Stimulated activated CD4-positive, alpha-beta T cell treated with anti-CD3 and anti-CD28 coated beads, Interleukin-2, amount 100 ng/mL, for 24 hours (primary cell): ENCODE results near the gene METTL25B.

Experiments used
- DNase-seq, 2 donors: peaks; one replicate each; pipeline ENCODE4 v3.0.0-alpha.2; 2020

The METTL25B gene

DNA sequence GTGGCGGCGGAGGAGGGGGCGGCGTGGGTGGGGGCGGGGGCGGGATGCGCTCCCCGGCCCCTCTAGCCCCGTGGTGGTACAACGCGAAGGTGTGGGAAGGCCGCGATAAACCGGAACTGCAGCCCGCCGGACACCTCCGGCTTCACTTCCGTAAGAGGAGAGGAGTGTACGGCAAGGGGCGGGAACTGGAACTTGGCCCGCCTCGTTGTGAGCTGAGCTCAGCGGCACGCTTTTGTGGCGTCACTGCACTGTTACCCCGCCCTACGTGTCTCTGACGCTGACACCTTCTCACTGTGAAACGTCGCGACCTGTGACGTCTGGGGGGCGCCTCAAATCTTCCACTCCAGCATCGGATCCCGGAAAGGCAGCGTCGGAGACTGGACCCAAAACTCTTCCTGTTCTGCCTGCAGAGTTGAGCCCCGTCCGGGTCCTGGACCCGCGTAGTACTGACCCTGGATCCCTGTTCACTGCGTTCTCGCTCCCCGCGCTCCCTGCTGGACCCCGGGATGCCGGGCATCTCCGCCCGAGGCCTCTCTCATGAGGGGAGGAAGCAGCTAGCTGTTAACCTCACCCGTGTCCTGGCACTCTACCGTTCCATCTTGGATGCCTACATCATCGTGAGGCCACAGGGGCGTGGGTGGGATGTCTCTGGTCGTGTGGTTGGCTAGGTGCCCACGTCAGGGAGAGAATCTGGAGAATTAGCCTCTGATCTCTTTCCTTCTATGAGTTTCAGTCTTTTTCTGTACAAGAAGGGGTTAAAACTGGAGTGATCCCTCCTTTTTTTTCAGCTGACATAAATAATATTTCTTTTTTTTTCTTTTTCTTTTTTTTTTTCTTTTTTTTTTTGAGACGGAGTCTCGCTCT is 562 bp downstream of the METTL25B start, which contains the start of gene ISG20L2:
TSS of gene ISG20L2 (minus strand) at position 168 of the 864 bp plus-strand sequence. CDS start 1,114 bp downstream, outside the sequence.
- peak; percentile 93 to 96 for DNase-seq

GRCh38 chr1:156733989-156734584 is 5.8 kb downstream of the METTL25B start:
- no peak for DNase-seq

GRCh38 chr1:156738407-156738806 is 10.1 kb downstream of the METTL25B start:
- no peak for DNase-seq

- DNase-seq, result no peak
Observed at GRCh38 chr1:156738916-156739315, 10.6 kb downstream of the METTL25B start.

DNA sequence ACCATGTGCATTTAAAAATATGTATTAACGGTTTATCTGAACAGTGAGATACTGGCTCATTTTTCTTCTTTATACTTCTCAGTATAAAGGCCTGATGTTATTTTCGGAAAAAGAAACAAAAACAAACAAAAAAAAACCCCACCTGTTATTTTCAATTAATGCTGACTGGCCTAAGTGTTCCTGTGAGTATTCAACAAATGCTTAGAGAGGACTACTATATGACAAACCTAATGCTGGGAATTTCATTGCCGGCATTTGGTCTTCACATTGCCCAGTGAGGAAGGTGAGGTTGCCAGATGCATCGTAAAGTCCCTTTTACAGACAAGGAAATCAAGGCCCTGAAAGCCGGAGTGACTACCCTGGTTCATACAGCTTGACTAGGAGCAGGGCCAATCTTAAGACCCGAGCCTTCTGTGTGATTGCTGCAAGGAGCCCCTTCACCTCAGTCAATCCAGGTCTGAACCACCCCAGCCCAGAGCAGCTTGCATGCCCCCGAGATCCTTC is 12.0 kb downstream of the METTL25B start:
- DNase-seq, result no peak

DNA sequence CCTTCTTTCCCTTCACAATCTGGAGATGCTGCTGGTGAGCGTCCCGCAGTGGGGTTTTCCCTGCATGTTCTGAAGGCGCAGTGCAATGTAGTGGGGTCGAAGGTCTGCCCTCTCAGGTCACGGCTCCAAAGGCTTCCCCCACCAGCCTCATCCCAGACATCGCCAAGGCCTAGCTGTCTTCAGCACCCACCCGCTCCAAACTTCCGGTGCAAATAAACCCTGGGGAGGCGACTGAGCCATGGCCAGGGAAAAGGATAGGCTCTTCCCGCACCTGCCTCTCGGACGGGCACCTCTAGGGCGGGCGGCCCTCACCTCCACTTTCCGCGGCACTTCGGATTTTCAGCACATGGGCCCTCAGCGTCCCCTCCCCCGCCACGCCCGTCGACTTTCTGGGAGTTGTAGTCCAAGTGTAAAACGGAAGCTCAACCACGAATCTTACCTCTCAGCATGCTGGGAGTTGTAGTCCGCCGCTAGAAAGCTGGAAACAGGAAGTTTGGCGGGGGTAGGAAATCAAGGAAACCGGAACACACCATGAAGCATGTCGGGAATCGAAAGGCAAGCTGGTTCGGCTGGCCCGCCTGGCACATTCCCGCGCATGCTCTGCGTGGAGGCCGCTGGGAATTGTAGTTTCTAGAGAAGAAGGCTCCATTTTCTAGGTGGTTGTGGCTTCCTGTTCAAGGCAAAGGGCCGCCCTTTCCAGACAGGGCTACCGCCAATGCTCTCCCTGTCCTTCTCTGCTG is 12.6 kb downstream of the METTL25B start, which contains the start of gene MRPL24:
TSS of gene MRPL24 (minus strand) at position 348 of the 740 bp plus-strand sequence. CDS start 2,384 bp downstream, outside the sequence.
- peak; percentile 94 to 96 for DNase-seq

DNA sequence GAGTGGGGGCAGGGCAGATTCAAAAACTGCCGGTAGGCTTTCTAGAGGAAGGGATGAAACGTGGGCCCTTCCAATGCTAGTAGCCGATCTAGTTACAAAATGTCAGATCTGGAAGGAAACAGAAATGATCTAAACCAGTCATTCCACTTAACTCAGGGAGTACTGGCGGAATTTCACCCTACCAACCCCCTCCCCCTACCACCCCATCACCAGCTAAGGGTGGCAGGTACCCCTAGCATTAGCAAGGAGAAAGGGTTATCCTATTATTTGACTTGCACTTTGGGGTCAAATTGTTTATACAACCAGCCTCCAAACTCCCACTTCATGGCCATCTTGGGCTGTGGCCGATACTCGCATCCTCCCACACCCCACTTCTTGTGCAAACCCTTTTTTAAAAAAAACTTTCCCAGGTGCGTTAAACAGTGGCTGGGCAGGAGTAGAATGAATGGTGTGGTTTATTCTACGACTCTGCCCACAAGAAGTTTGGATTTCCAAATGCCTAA is 13.3 kb downstream of the METTL25B start:
- DNase-seq, result peak; percentile 24 to 46

GRCh38 chr1:156742017-156742416 is 13.7 kb downstream of the METTL25B start:
- no peak for DNase-seq

DNA sequence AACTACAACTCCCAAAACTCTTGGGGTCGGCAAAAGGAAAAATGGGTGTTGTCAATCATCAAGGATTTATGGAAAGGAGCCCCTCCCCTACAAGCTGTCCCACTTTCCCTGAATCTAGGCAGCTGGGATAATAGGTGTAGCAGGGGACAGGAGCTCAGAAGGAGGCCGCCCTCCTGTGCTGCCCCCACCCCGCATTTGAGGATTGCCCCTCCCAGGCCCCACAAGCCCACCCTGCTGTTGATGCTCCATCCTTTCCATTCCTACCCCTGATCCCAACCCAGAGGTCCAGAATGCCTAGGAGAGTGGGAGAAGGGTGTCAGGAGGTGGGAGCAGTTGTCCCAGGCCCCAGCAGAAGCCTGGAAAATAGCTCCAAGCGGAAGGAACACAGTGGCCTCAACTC is 14.5 kb downstream of the METTL25B start:
- no peak for DNase-seq

- DNase-seq, result no peak
Observed at GRCh38 chr1:156743367-156744302, 15.4 kb downstream of the METTL25B start.

DNA sequence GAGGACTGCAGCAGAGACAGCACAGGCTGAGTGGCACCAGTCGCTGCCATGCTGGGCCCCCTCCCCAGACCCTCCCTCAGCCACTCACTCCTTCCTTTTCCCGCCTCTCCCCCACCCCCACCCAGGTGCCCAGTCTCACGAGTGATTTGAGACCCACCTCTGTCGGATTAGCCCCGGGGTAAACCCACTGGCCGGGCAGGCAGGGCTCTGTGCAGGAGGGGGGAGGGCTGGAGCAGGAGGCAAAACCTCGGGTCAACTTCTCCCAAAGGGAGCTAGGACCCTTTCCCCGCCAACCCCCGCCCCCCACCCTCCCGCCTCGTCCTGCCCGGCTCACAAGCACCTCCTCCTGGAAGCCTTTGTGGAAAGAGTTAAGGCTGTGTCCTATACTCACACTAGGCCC is 16.1 kb downstream of the METTL25B start:
- DNase-seq, result no peak

DNA sequence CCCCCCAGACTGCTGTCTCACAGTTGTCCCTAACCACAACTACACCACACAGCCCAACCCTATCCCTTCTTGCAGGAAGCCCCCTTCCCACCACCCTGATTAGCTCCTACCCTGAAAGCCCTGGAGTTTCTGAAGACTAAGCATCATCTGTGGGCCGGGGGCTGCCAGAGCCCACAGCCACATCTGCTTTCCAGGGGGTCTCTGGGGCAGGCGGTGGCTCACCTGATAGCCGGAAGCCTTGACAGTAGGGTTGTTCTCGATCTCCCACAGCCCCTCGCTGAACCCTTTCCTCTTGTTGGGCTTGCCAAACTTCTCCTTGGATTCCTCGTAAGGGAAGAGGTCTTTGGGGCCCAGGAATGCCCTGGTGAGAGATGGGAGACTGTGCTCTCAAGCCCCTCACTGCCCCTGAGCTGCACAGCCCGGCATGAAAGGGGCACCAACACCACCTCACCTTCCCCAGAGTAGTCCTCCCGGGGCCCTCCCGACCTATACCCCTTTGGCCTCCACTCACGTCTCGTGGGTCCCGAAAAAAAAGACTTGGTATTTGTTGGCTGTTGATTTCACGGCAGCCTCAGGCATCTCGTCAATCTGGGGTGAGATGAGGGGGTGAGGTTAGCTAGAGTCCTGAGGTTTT is 16.6 kb downstream of the METTL25B start:
- no peak for DNase-seq

GRCh38 chr1:156745881-156746280 is 17.6 kb downstream of the METTL25B start:
- DNase-seq, result no peak

- DNase-seq, result no peak
Observed at GRCh38 chr1:156746406-156746727, 18.1 kb downstream of the METTL25B start.

DNA sequence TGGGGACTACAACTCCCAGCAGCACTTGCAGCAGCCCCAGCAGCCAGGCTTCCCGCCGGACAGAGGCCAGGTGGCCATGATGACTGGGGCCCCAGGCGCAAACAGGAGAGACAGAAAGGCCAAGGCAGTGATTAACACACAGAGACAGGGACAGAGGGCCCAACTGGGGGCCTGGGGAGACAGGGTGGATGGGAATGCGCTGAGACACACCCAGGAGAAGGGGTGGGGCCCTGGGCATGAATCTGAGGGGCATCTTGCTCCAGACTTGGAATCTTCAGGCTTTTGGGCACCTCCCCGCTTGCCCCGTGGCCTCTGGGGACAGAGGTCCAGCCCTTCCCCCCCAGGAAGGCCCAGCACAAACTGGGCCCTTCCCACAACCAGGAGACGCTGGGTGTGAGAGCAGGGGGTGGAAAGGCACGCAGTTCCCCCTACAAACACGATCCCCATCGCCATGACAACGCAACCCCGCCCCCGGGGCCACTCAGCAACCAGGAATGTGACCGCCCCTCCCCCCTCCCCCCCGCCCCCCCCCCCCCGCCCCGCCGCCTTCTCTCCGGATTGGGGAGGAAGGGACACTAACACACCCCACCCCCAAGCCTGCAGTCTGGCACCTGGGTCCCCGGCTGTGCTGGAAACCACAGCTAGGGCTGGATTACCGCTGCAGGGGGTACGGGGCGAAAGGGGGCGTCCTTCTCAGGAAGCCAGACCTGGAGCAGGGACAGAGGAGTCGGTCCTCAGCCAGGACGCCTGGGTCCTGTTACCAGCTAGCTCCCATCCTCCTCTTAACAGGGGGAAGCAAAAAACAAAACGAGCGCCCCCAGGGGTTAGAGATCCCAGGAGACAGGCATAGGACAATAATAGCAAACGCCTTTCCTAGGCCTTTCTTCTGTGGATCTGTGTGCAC is 18.7 kb downstream of the METTL25B start:
- peak; percentile 68 to 71 for DNase-seq

DNA sequence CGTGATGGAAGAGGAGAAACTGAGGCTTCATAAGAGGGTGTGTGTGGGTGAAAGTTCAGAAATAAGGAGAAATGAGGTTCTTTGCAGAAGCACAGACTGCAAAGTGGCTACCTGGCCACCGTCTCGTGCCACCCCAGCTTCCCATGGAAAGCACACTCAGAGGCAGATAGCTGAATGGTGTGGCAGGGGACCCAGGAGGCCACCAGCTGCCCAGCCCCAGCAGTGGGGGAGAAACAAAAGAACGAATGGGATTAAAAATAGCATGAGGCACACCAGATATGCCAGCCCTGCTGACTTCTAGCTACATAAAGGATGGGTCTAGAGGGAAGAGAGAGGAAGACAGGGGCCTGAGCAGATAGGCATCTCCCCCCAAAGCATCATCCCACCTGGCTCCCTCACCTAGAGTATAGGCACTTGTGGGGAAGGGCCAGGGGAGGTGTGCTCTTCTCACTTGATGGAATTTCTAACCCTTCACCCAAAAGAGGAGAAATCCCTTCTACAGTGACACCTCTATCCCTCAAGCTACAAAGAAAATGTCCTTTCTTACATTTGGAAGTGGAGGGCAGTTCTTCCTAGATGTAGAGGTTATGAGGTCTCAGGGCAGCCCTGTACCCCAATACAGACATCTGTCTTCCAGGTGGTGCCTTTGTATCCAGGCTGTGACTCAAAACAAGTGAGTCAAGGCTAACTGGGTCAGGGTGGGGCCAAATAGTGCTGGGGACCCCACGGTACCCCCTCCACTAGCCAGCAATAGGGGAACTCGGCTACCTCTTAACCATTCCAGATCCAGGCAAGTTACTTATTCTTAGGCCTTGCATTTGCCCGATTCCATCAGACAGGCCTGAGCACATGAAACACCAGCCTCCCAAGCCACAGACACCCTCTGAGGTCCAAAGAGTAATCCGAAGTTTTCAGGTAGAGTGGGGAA is 19.7 kb downstream of the METTL25B start:
- DNase-seq, result no peak

- peak in 1 of 2 donors; percentile 31 for DNase-seq
Observed at GRCh38 chr1:156748670-156749418, 20.6 kb downstream of the METTL25B start.

DNA sequence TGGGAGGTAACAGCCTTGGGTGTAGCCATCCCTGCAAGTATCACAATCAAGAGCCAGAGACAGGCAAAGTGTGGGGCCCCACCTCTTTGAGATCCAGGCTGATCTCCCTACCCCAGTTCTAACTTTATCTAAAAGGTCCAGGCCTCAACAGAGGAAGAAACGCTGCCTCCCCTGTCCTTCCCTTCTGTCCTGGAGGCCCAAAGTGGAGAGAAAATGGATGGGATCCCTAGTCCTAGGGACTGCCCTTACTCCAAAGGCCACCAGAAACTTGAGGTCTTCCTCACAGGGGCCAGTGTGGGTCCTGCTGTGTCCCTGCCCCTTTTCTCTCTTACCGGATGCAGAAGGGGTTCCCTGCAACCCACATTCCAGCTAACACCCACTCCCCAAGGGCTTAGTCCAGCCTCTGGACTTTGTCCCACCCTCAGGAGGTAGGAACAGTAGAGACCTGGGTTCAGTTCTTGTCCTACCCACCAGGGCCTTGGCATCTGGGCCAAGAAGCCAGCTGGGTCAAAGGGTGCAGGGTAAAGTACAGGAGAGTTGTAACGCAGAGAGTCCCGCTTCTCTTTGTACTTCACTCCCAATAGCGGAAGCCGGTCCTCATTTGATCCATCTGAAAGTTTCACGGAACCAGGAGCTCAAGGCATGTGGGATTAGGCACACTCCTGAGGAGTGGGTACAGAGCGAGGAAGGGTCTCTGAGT is 21.3 kb downstream of the METTL25B start:
- no peak for DNase-seq
